Suppressor macrophage treated with lipopolysaccharide for 4 hours (primary cell): ENCODE results near the gene AP1S1.

Source experiments
- DNase-seq: peaks from one replicate; pipeline ENCODE4 v3.0.0-alpha.2; 2020

AP1S1 gene

DNA sequence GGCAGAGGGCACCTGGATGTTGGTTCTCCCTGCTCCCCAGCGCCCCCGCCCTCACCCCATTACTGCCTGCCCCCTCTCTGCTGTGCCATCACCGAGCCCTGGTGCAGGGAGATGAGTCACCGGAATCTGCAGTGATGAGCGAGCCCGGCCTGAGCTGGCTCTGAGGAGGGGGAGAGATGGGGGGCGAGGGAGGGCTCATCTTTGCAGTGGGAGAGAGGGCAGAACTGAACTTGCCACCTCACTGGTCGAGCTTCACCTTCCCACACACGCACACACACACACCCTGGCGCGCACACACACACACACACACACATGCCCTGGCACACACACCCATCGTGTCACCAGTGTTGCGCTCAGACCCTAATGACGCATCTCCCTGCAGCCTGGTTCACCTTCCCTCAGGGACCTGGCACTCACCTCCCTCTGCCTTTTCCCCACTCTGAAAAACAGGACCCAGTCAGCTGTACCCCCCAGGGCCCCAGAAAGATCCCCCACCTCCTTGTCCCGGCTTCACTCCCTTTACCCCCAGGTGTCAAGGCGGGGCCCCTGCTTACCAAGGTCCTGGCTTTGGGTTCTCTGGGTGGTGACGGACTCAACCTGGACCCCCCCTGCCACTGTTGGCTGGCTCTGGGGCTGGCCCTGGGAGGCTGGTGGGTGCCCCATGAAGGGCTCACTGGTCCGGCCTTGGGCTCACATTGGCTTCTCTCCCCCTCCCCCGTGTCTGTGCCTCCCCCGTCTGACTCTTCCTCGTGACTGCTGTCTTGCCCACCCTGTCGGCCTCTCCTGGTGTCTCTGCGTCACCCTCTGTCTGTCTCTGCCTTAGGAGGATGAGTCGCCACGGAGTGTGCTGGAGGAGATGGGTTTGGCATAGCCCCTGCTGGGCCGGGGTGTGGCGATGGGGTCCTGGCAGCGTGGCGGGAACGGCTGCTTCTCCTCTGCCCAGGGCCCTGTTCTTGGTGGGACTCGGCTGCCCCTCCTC is 5.7 kb downstream of the AP1S1 start:
- no peak for DNase-seq

GRCh38 chr7:101160910-101161309 is 6.6 kb downstream of the AP1S1 start:
- DNase-seq, result no peak

DNA sequence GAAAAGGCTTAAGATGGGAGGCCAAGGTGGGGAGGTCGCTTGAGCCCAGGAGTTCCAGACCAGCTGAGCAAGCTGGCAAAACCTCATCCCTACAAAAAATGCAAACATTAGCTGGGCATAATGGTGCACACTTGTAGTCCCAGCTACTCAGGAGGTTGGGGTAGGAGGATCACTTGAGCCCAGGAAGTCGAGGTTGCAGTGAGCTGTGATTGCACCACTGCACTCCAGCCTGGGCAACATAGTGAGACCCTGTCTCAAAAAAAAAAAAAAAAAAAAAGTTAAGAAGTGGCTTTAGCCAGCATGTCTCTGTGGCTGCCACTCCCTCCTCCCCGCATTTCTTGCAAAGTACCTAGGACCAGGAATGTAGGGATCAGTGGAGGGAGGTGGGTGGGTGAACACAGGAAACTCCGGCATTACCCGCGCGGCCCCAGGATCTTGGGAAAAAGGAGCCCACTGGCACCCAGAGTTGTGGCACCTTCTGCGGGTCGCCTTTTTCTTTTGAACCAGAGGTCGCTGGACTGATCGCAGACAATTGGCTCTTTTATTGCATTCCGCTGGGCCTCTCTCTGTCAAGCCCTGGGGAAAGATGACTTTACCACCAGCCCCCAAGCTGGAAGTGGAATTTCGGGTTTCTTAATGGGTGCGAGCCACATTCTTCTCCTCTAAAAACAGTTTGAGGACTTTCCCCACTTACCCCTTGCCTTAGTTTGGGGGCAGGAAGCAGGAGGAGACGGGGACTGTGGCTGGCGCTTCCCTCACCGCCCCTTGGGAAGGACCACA is 7.6 kb downstream of the AP1S1 start:
- DNase-seq, result no peak

DNA sequence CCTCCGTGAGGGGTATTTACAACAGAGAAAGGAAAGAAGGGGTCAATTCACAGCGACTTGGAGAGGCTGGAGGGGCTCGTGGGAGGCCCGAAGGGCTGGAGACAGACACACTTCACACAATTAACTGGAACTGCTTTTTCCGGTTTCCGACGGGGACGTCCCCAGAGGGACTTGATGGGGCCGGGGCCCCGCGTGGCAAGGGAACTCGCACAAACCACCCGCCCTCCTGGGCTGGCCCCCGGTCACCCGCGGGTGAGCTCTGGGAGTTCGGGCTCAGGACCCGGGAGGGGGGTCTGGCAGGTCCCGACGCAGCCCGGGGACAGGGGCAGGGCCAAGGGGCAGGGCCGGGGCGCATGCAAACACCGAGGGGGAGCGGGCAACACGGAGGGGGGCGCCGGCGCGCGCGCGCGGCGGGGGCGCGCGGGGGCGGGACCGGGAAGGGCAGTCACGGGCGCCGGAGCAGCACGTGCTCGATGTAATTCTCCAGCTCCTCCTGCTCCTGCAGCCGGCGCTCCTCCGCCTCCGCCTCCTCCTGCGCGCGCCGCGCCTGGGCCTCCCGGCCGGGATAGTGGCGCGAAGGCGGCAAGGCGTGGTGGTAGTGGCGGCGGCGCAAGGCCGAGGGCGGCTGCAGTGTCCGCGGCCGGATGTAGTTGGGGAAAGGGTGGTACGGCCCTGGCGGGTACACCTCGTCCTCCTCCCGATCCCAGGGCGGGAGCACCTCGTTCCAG is 8.4 kb downstream of the AP1S1 start:
- no peak for DNase-seq

- no peak for DNase-seq
These were observed 9.2 kb downstream of the AP1S1 start for GRCh38 chr7:101163279-101164070.

DNA sequence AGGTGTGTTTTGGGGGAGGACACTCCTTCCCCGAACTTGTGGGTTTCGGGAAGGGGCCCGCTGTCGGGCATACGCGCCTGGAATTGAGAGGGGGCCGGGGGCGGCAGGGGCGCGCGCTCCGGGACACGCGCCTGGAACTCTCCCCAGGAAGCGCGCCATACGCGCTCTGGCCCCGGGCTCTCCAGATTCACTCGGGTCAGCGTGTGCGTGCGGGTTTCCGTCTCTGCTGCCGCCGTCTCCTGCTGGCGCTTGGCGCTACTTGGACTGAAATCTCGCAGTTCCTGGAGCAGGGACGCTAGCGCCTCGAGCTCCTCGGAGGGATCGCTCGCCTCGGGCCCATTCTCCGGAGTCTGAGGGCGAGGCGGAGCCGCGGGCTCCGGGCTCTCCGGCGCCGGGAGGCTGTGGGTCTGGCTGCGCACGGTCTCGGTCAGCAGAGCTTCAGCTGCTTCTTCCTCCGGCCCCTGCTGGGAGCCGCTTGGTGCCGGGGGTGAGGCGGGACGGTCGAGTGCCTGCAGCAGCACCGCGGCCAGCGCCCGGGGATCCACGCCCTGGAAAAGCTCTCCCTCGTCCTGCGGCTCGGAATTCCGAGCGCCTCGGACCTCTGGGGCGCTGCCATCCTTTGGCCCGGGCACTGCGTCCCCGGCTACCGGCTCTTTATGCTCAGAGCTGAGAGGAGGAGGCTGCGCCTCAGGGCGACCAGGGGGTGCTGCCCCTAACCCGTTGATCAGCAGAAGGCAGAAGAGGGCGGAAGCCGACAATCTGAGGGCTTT is 10.0 kb downstream of the AP1S1 start:
- peak; percentile 35 for DNase-seq

DNA sequence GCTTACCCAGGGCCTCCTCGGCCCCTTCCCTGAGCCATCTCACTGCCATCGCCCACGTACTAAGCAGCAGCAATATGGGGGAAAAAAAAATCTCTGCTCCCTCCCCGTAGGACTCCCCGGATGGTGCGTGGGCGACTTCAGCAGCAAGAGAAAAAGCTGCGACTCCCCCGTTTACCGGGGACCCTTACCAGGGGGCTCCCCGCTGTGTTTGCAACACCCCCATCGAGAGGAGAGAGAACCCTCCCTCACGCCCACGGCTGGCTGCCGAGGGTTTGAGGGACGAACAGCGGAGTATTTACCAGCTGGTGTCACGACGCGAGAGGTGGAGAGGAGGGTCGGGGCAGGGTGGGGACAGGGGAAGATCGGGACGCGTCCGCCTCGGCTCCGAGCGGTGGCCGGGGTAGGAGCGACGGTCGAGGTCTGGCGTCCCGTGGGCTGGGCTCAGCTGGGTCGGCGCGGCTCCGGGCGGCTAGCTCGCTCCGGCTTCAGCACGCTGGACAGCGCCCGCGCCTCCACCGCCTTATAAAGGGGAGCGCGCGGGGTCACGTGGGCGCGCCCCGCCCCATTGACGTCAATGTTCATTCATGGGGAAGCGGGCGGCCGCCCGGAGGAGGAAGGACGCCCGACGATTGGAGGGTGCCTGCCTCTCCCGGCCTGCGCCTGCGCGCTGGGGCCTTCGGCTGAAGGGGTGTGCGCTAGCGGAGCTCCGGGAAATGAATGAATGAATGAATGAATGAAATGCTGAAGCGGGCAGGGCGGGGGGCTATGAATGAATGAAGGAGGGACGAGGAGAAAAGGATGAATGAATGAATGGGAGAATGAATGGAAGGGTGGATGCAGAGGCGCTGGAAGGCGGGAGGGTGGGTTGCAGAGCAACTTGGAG is 11.0 kb downstream of the AP1S1 start, which contains the start of gene VGF:
TSS of gene VGF (minus strand) at position 495 of the 883 bp plus-strand sequence. CDS start 726 bp downstream, outside the sequence.
- peak; percentile 99 for DNase-seq

- DNase-seq, result no peak
These were observed 11.8 kb downstream of the AP1S1 start for GRCh38 chr7:101165958-101166647.

DNA sequence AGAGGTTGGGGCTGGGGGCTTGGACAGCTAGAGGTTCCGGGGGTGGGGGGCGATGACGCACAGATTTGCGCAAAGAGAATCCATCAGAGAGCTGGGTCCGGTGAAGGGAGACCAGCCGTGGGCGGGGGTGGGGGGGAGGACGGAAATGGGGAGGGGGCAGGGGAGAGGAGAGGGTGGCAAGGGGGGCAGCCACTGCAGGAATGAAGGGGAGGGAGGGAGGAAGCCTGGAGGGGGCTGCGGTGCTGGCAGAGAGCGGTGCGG is 12.3 kb downstream of the AP1S1 start:
- DNase-seq, result no peak

DNA sequence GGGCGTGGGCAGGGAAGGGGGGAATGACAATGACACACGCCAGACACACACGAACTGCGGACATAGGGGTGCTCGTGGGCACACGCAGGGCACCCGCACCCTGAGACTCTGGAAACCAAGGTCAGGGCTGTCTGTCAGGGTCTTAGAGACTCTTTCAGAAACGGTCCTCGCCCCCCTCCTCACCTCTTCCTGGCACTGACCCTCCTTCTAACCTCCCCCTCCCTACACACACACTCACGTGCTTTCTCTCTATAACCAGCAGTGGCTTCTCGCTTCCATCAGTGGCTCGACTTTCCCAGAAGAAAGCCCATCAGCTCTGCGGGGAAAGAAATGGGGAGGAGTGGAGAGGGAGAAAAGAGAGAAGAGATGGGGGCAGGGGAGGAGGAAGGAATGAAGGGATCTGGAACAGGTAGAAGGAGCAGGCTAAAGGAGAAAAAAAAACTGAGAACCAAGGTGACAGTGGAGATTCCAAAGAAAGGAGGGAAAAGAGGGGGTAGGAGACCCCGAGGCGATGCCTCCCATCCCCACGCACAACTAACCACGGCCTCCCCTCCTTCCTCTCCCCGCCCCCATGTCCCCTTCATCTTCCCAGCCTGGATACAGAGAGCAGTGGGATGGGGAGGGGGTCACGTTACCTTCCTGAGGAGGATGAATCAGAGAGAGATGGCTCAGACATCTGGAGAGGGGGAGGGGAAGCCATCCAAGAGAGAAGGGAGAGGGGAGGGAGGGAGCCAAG is 12.8 kb downstream of the AP1S1 start:
- no peak for DNase-seq

DNA sequence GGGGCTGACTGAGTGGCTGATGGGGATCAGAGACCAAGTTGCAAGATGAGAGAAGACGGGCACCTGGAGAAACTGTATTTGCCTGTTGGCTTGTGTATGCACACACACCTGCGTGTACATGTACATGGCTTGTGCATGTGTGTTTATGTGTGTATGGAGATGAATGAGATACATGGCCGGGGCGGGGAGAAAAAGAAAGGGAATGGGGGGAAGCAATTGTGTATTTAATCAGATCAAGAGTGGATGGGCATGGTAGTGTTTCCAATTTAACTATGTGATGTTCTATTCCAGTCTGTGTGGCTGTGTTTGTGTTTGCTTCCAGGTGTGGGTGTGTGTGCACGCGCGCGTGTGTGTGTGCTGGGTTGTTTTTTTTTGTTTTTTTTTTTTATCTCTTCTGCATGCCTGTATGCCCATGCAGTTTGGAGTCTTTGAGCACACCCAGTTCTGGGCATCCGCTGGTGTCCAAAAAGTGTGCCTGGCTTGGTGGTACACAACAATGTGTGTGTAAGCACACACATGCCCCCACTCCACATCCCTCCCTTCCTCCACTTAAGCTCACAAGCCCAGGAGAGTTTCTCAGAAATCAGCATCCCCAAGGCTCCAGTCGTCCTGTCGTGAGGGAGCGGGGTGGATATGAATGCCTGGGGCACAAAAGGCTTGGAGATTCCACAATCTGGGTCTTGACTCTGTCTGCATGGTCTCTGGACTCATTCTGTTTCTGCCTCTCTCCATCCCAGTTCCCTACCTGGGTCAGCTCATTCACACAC is 13.6 kb downstream of the AP1S1 start:
- DNase-seq, result no peak

DNA sequence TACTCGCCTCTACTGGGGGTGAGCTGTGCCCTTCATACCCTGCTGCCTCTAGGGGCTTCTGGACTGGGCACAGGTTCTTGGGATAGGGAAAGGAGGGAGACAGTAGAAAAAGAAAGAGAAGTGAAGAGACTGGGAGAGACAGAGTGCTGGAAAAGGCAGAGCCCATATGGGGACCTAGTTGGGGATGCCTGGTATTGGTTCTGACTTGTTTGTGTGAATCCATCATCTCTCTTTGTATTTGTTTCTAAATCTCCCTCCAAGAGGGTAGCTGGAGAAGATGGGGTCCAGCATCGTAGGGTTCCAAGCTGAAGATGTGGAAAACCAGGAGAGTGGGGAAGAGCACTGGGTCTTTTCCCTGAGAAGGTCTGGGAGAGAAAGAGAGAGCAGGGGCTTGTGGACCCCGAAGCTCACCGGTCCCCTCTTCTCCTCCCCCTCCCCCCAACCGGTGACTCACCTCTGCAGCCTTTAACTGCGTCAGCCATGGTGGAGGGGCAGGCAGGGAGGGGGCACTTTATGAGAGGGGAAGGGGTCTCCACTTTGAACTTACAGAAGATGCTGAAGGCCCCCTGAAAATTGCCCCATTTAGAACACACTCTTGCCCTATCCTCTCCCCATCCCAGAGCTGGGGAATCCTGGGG is 14.3 kb downstream of the AP1S1 start:
- no peak for DNase-seq

DNA sequence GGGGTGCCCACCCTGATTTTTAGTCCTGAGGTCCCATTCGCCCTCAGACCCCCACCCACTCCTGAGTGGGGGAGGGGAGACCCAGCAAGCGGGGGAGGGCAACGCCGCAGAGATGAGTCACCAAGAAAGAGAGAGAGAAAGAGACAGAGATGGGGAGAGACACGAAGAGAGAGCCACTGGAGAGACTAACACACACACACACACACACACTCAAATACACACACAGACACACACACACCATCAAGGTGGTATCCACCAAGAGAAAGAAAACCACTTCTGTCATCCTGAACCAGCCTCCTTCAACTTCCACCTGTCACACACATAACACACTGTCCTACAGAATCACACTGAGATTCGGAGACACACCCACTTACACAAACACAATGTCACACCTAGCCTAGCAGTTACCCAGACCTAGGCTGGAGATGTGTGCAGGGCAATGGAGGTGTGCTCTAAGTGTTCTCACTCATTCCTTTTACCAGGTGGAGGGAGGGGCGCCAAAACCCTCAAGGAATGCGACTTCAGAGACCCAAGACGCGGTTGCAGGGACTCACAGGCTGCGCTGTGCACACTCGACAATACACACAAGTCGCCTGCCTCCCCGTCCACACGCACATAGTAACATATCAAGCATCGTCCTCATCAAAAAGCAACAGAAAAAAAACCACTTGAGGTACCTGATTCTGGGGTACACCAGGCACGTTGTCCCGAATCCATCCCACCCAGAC is 15.0 kb downstream of the AP1S1 start:
- no peak for DNase-seq

DNA sequence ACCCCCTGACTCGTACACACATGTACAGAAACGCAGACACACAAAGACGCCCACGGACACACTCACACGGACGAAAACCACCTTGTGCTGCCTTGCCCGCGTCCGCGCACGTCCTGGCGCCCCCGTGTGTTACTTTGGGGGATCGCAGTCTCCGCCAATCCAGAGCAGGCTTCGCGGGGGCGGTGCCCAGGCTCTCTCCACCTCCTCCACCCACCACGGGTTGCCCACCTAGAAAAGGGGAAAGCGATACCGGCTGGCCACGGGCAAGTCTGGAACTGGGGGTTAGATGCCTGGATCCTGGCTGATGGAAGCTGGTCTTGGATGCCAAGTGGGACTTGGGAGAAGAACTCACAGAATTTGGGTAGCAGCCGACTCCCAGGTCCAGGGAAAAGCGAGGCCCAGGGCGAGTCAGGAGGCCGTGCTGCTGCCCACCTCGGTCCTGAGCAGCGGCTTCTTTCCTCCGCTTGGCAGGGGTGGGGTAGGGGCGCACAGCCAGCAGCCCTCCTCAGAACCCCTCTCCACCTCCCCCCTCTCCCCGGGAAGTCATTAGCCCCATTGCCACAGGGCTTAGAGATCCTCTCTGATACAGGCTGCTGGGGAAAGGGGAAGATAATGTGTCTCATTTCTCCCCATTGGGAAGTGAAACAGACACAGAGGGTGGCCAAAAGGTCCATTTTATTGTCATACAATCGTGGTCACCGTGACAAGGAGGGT is 15.7 kb downstream of the AP1S1 start:
- DNase-seq, result peak; percentile 76

- peak; percentile 41 for DNase-seq
These were observed 16.6 kb downstream of the AP1S1 start for GRCh38 chr7:101170617-101171441.

GRCh38 chr7:101171442-101171837 is 17.2 kb downstream of the AP1S1 start:
- no peak for DNase-seq
